Spleen (tissue), 11 donors: ENCODE measurements around the gene ADIPOR2. TPM values are rescaled to one million over a fixed set of nuclear protein-coding genes. Genes with fewer than 3 reads are reported as not detected.

Source experiments
- DNase-seq: peaks from one replicate; pipeline ENCODE4 v3.0.0-alpha.2; 2020
- H3K27ac ChIP-seq, 8 donors: fragments of 200-600 bp; sonication (generic) in 7 of 8; 1 replicate in 4 of 8; 2 replicates in 4 of 8; pipeline versions ENCODE4 v1.5.0 to v1.8.0; 2016 to 2021; ENCODE audit warnings: inconsistent platforms in 4 of 8, mild to moderate bottlenecking in 4 of 8, moderate library complexity in 1 of 8
- H3K27me3 ChIP-seq, 7 donors: fragments of 200-600 bp; sonication (generic) in 6 of 7; replicated peaks in 1 of 7; 1 replicate in 4 of 7; 2 replicates in 3 of 7; pipeline versions ENCODE4 v1.5.0 to v1.8.0; 2016 to 2021; ENCODE audit warnings: inconsistent platforms in 3 of 7, mild to moderate bottlenecking in 1 of 7
- H3K36me3 ChIP-seq, 6 donors: fragments of 200-600 bp; sonication (generic) in 5 of 6; 1 replicate in 4 of 6; 2 replicates in 2 of 6; pipeline versions ENCODE4 v1.5.0 to v1.8.0; 2016 to 2021; ENCODE audit warnings: inconsistent platforms in 2 of 6
- H3K4me1 ChIP-seq, 6 donors: fragments of 200-600 bp; sonication (generic) in 5 of 6; 1 replicate in 3 of 6; 2 replicates in 3 of 6; pipeline versions ENCODE4 v1.5.0 to v1.8.0; 2016 to 2021; ENCODE audit warnings: inconsistent platforms in 3 of 6
- H3K4me3 ChIP-seq, 8 donors: fragments of 200-600 bp; sonication (generic) in 7 of 8; 1 replicate in 4 of 8; 2 replicates in 4 of 8; pipeline versions ENCODE4 v1.5.0 to v1.8.0; 2016 to 2021; ENCODE audit warnings: inconsistent platforms in 4 of 8, mild to moderate bottlenecking in 4 of 8, moderate library complexity in 2 of 8
- H3K9me3 ChIP-seq, 8 donors: fragments of 200-600 bp; sonication (generic) in 7 of 8; 1 replicate in 4 of 8; 2 replicates in 4 of 8; pipeline versions ENCODE4 v1.5.0 to v1.8.0; 2016 to 2021; ENCODE audit warnings: inconsistent platforms in 4 of 8
- POLR2A ChIP-seq, 3 donors: fragments of 450-650 bp; IDR thresholded peaks; one replicate each; pipeline ENCODE4 v1.5.1; 2017; ENCODE audit warnings: antibody characterized with exemption in 3 of 3, mild to moderate bottlenecking in 1 of 3
- POLR2AphosphoS5 ChIP-seq, 3 donors: sonication (generic); formaldehyde crosslinking; IDR thresholded peaks; one replicate each; pipeline ENCODE4 v1.5.1; 2017; ENCODE audit warnings: antibody characterized with exemption in 3 of 3
- WGBS, 5 donors: extraction: QIAGEN DNeasy Blood & Tissue Kit in 3 of 5; methylation state at CpG; one replicate each; pipeline versions ENCODE4 v1.1.5 to v1.1.7; 2013 to 2018; 5-methylcytosine and 5-hydroxymethylcytosine counted together
- intact Hi-C: fragments of 100-400 bp; cut with DNase I; formaldehyde crosslinking; loops from one replicate; pipeline ENCODE4 v1.15.0; 2023; ENCODE audit warnings: low total_unique reads
- polyA plus RNA-seq, 3 donors: library from polyadenylated mRNA; stranded (reverse); fragments of 200-250 nt; gene quantifications; one replicate each; pipeline ENCODE4 v1.2.1, GENCODE V29; 2013
- total RNA-seq, 7 donors: library from RNA; depleted of rRNA in 3 of 7; stranded (reverse); fragments of >200 nt in 3 of 7; fragmentation: NEBNext Ultra II Directional in 4 of 7; extraction: Animal tissue kit (Norgen Biotek cat#: 25700) in 4 of 7; gene quantifications; one replicate each; pipeline versions ENCODE4 v1.1.0 to v1.2.1, GENCODE V29; 2016 to 2021
- TF ChIP-seq, protein P1 (sequence below), 11 experiments: fragments of 200-600 bp in 7 of 11; fragments of 450-650 bp in 4 of 11; sonication (generic) in 4 of 11; IDR thresholded peaks in 8 of 11; conservative IDR thresholded peaks in 3 of 11; 1 replicate in 7 of 11; 2 replicates in 4 of 11; pipeline versions ENCODE4 v1.4.0 to v1.8.0; 2016 to 2021; ENCODE audit warnings: antibody characterized with exemption in 11 of 11, inconsistent platforms in 4 of 11, mild to moderate bottlenecking in 1 of 11
- donor health status: healthy with polysubstance abuse.
- donor health status: DM: no; HTN: no; CAD: no; lungs with moderate emphysema.
- donor health status: DM: no; HTN: no; CAD: no.
- donor health status: Bipolar disorder and iron deficiency.
- donor health status: healthy.
- donor health status: DM: no; HTN: no; CAD: no.
- donor health status: DM: yes; HTN: yes; CAD: no.

The ADIPOR2 gene
- total and polyA plus RNA-seq, 10 donors = 12.9 to 43.7 (median 38.8) TPM

DNA sequence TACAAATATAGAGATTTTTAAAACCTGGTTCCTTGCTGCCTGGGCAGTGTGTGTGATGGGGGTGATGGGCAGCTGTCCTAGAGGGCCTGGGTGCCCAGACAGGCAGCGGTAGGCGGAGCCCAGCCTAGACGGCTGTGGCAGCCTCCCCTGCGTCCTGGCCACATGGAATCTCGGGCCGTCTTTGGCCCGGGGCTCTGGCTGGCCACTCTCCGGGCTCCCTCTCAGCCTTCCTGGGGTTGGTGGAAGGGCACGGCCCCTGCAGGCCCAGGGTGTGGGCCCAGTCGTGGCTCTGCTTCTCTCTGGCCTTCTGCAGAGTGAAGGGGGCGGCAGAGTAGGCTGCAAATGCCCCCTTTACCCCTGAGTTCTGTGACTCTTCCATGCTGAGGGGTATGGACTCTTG is 131.8 kb downstream of the ADIPOR2 start:
- WGBS, 5 donors = 71 to 88% (median 81%) methylated on average over 6 to 11 of the region's 11 CpGs
- DNase-seq = no peak
- no peak overlapping the region for H3K27ac ChIP-seq
- no peaks in the 10 kb centered on the region for H3K9me3 ChIP-seq
- TF ChIP-seq POLR2AphosphoS5 (IDR thresholded peaks at IDR 0.05) (no peak), POLR2A (IDR thresholded peaks at IDR 0.05) (no peak)
- TF ChIP-seq, protein P1, sequence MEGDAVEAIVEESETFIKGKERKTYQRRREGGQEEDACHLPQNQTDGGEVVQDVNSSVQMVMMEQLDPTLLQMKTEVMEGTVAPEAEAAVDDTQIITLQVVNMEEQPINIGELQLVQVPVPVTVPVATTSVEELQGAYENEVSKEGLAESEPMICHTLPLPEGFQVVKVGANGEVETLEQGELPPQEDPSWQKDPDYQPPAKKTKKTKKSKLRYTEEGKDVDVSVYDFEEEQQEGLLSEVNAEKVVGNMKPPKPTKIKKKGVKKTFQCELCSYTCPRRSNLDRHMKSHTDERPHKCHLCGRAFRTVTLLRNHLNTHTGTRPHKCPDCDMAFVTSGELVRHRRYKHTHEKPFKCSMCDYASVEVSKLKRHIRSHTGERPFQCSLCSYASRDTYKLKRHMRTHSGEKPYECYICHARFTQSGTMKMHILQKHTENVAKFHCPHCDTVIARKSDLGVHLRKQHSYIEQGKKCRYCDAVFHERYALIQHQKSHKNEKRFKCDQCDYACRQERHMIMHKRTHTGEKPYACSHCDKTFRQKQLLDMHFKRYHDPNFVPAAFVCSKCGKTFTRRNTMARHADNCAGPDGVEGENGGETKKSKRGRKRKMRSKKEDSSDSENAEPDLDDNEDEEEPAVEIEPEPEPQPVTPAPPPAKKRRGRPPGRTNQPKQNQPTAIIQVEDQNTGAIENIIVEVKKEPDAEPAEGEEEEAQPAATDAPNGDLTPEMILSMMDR (IDR thresholded peaks at IDR 0.05 in 8 of 11, conservative IDR thresholded peaks at IDR 0.05 in 3 of 11) = no peak
- intact Hi-C loops = no loop called here
- H3K4me1 ChIP-seq = peaks cover 0 to 13% (median 0%) of the 10 kb centered on the region in 6 donors
- H3K36me3 ChIP-seq = no peaks in the 10 kb centered on the region
- H3K4me3 ChIP-seq = no peak overlapping the region
- peaks cover 0 to 72% (median 30%) of the 10 kb centered on the region in 7 donors for H3K27me3 ChIP-seq

DNA sequence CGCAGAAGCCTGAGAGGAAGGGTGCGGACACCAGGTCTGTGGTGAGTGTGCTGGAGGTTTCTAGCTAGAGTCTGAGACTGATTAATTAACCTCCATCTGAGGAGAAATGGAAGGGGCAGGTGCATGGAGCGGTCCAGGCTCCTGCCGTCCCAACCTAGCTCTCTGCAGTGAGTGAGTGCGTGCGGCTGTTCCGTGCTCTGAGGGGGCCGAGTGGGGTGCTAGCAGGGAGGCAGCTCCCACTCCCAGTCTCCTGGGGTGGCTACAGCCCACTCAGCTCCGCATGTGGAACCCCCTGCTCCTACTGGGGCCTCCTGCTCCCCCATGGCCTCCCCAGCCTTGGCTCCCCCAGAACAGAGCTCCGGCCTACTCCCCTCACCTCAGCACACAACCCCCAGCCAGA is 132.4 kb downstream of the ADIPOR2 start:
- Histone ChIP-seq H3K36me3 (no peaks in the 10 kb centered on the region), H3K4me1 (peaks cover 0 to 13% (median 0%) of the 10 kb centered on the region in 6 donors), H3K4me3 (no peak overlapping the region), H3K27me3 (peaks cover 0 to 77% (median 33%) of the 10 kb centered on the region in 7 donors), H3K9me3 (no peaks in the 10 kb centered on the region), H3K27ac (no peak overlapping the region)
- WGBS, 5 donors = 91 to 97% (median 92%) methylated on average over 6 to 10 of the region's 10 CpGs
- TF ChIP-seq POLR2A (IDR thresholded peaks at IDR 0.05) (no peak), POLR2AphosphoS5 (IDR thresholded peaks at IDR 0.05) (no peak)
- TF ChIP-seq, protein P1 (IDR thresholded peaks at IDR 0.05 in 8 of 11, conservative IDR thresholded peaks at IDR 0.05 in 3 of 11) = no peak
- no peak for DNase-seq
- intact Hi-C loops = no loop called here

DNA sequence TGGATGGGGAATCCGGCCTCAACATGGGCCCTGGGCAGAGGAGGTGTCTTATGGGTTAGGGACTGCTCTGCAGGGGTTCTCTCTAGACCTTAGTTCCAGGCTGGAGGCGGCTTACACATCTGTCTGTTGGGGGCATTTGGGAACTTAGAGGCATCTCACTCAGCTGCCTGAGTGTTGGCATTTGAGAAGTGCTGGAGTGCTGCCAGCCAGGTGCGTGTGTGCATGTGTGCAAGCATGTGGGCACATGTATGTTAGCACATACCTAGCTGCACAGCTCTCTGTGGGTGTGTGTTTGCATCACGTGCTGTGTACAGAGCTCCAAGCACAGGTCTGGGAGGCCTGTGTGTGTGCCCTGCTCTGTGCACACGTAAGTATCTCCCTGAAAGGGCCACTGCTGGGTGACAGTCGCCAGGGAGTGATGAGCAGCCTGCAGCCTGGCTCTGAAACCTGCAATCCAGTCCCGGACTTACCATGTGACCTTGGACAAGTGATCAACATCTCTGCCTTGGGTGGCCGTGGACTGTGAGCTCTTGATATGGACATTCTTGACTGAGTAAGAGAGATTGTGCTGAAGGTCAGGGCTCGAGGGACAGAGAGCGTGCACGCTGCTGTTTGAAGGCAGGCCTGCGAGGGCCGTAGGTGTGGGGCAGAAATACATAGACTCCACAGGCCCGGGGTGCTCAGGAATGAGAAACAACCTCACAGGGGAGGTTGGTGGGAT is 134.7 kb downstream of the ADIPOR2 start:
- TF ChIP-seq POLR2AphosphoS5 (IDR thresholded peaks at IDR 0.05) = no peak
- TF ChIP-seq, protein P1 (IDR thresholded peaks at IDR 0.05 in 8 of 11, conservative IDR thresholded peaks at IDR 0.05 in 3 of 11) = no peak
- no peak for TF ChIP-seq POLR2A (IDR thresholded peaks at IDR 0.05)
- WGBS, 5 donors = 77 to 93% (median 83%) methylated on average over 13 to 14 of the region's 14 CpGs

GRCh38 chr12:1826401-1826800 is 135.5 kb downstream of the ADIPOR2 start:
- H3K27me3 ChIP-seq = peaks cover 0 to 82% (median 27%) of the 10 kb centered on the region in 7 donors

More for the DNA sequence above, 134.7 kb downstream of the ADIPOR2 start:
- Histone ChIP-seq H3K4me3 (no peak overlapping the region), H3K27ac (no peak overlapping the region), H3K4me1 (peaks cover 0 to 3% (median 0%) of the 10 kb centered on the region in 6 donors), H3K36me3 (no peaks in the 10 kb centered on the region), H3K27me3 (peaks cover 0 to 82% (median 26%) of the 10 kb centered on the region in 7 donors), H3K9me3 (no peaks in the 10 kb centered on the region)
- intact Hi-C loops = no loop called here
- DNase-seq = no peak

More at GRCh38 chr12:1826401-1826800, 135.5 kb downstream of the ADIPOR2 start:
- Histone ChIP-seq H3K36me3 (no peaks in the 10 kb centered on the region), H3K4me3 (no peak overlapping the region), H3K27ac (no peak overlapping the region), H3K9me3 (no peaks in the 10 kb centered on the region), H3K4me1 (peaks cover 0 to 3% (median 0%) of the 10 kb centered on the region in 6 donors)
- intact Hi-C loops = no loop called here
- TF ChIP-seq POLR2AphosphoS5 (IDR thresholded peaks at IDR 0.05) (no peak), POLR2A (IDR thresholded peaks at IDR 0.05) (no peak)
- TF ChIP-seq, protein P1 (IDR thresholded peaks at IDR 0.05 in 8 of 11, conservative IDR thresholded peaks at IDR 0.05 in 3 of 11) = no peak
- WGBS, 5 donors = 72 to 83% (median 74%) methylated on average over 11 to 15 of the region's 15 CpGs
- no peak for DNase-seq
